ENCODE results near the gene LMAN1L. TPM values are rescaled to one million over a fixed set of nuclear protein-coding genes. Genes with fewer than 3 reads are reported as not detected.

Gene LMAN1L
- total and polyA plus RNA-seq, 4 donors, result 0.08 TPM; not detected in 3

DNA sequence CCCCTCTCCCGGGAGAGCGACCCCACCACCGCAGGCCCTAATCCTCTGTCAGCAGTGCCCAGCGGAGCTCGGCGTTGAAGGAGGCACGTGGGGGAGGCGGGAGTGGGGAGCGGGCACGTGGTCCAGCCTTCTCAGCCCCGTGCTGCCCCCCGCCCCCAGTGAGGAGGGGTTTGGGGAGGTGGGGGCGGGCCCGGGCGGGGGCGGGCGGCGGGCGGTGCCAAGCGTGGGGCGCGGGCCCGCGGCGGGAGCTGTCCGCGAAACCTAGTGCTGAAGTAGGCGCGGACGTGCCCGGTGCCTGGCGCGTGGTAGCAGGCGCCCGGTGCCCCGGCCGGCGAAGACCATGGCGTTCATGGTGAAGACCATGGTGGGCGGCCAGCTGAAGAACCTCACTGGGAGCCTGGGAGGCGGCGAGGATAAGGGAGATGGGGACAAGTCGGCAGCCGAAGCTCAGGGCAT, 13.8 kb downstream of the LMAN1L start, which contains the start of gene CPLX3:
CPLX3 (plus strand) TSS at position 264 of the 456 bp plus-strand sequence; CDS start at position 341, 77 bp downstream.
- Histone ChIP-seq H3K27ac (ENCODE audit: low read depth in 1 of 2, low read length in 2 of 2) (no peak within 1 kb of the TSS), H3K9me3 (ENCODE audit: control insufficient read depth in 4 of 4, low read length in 3 of 4) (no peaks in the 10 kb centered on the region), H3K4me3 (ENCODE audit: low read depth in 1 of 3, low read length in 3 of 3) (no peak within 1 kb of the TSS), H3K9ac (ENCODE audit: low read depth in 1 of 2, low read length in 2 of 2) (no peak within 1 kb of the TSS), H3K27me3 (ENCODE audit: control insufficient read depth in 4 of 4, insufficient read depth in 4 of 4, low read length in 3 of 4) (peaks cover 0 to 3% (median 1%) of the 10 kb centered on the region in 4 donors), H3K4me1 (ENCODE audit: control insufficient read depth in 4 of 4, insufficient read depth in 4 of 4, low read length in 3 of 4) (peaks cover 0 to 1% (median 0%) of the 10 kb centered on the region in 4 donors), H3K36me3 (ENCODE audit: control insufficient read depth in 4 of 4, insufficient read depth in 3 of 4, low read depth in 1 of 4, low read length in 3 of 4) (no peaks in the 10 kb centered on the region)
- 9% methylated on average over 44 of the region's 44 CpGs for WGBS
- TF ChIP-seq, protein P1, sequence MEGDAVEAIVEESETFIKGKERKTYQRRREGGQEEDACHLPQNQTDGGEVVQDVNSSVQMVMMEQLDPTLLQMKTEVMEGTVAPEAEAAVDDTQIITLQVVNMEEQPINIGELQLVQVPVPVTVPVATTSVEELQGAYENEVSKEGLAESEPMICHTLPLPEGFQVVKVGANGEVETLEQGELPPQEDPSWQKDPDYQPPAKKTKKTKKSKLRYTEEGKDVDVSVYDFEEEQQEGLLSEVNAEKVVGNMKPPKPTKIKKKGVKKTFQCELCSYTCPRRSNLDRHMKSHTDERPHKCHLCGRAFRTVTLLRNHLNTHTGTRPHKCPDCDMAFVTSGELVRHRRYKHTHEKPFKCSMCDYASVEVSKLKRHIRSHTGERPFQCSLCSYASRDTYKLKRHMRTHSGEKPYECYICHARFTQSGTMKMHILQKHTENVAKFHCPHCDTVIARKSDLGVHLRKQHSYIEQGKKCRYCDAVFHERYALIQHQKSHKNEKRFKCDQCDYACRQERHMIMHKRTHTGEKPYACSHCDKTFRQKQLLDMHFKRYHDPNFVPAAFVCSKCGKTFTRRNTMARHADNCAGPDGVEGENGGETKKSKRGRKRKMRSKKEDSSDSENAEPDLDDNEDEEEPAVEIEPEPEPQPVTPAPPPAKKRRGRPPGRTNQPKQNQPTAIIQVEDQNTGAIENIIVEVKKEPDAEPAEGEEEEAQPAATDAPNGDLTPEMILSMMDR (IDR thresholded peaks at IDR 0.05; ENCODE audit: low read depth, low read length, missing input control), result no peak
- TF ChIP-seq, protein P2, sequence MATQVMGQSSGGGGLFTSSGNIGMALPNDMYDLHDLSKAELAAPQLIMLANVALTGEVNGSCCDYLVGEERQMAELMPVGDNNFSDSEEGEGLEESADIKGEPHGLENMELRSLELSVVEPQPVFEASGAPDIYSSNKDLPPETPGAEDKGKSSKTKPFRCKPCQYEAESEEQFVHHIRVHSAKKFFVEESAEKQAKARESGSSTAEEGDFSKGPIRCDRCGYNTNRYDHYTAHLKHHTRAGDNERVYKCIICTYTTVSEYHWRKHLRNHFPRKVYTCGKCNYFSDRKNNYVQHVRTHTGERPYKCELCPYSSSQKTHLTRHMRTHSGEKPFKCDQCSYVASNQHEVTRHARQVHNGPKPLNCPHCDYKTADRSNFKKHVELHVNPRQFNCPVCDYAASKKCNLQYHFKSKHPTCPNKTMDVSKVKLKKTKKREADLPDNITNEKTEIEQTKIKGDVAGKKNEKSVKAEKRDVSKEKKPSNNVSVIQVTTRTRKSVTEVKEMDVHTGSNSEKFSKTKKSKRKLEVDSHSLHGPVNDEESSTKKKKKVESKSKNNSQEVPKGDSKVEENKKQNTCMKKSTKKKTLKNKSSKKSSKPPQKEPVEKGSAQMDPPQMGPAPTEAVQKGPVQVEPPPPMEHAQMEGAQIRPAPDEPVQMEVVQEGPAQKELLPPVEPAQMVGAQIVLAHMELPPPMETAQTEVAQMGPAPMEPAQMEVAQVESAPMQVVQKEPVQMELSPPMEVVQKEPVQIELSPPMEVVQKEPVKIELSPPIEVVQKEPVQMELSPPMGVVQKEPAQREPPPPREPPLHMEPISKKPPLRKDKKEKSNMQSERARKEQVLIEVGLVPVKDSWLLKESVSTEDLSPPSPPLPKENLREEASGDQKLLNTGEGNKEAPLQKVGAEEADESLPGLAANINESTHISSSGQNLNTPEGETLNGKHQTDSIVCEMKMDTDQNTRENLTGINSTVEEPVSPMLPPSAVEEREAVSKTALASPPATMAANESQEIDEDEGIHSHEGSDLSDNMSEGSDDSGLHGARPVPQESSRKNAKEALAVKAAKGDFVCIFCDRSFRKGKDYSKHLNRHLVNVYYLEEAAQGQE (IDR thresholded peaks at IDR 0.05), result peak; percentile 97
- DNase-seq (ENCODE audit: low spot score), result peak; percentile 67

DNA sequence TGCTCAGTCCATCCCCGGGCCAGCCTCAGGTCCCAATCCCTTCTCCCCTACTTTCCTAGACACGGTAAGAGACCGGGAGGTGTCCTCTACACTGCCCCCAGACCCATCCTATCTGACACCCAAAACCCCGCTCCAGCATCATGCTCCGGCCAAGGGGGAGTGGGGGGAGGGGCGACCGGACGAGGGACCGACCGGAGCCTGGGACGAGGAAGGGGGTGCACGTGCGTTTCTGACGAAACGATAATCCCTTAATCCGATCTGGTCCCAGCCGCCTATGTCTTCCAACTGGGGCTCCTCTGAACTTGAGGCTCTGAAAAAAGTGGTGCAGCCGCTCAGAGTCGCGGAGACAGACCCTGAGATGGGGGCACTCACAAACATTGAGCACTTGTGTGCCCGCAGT, 14.3 kb downstream of the LMAN1L start:
- Histone ChIP-seq H3K27ac (ENCODE audit: low read depth in 1 of 2, low read length in 2 of 2) (no peak overlapping the region), H3K9ac (ENCODE audit: low read depth in 1 of 2, low read length in 2 of 2) (no peak overlapping the region), H3K36me3 (ENCODE audit: control insufficient read depth in 4 of 4, insufficient read depth in 3 of 4, low read depth in 1 of 4, low read length in 3 of 4) (no peaks in the 10 kb centered on the region), H3K27me3 (ENCODE audit: control insufficient read depth in 4 of 4, insufficient read depth in 4 of 4, low read length in 3 of 4) (peaks cover 0 to 3% (median 1%) of the 10 kb centered on the region in 4 donors), H3K4me3 (ENCODE audit: low read depth in 1 of 3, low read length in 3 of 3) (no peak overlapping the region), H3K9me3 (ENCODE audit: control insufficient read depth in 4 of 4, low read length in 3 of 4) (no peaks in the 10 kb centered on the region), H3K4me1 (ENCODE audit: control insufficient read depth in 4 of 4, insufficient read depth in 4 of 4, low read length in 3 of 4) (peaks cover 0 to 1% (median 0%) of the 10 kb centered on the region in 4 donors)
- no peak for DNase-seq (ENCODE audit: low spot score)
- 24% methylated on average over 21 of the region's 21 CpGs for WGBS
- TF ChIP-seq, protein P3, sequence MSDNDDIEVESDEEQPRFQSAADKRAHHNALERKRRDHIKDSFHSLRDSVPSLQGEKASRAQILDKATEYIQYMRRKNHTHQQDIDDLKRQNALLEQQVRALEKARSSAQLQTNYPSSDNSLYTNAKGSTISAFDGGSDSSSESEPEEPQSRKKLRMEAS (IDR thresholded peaks at IDR 0.05), result no peak
- TF ChIP-seq JUND (IDR thresholded peaks at IDR 0.05) (no peak), TAF1 (conservative IDR thresholded peaks at IDR 0.05) (no peak), EGR1 (IDR thresholded peaks at IDR 0.05; ENCODE audit: low read depth in 2 of 2) (no peak), GABPA (IDR thresholded peaks at IDR 0.05 in 1 of 2, conservative IDR thresholded peaks at IDR 0.05 in 1 of 2) (no peak), RXRA (IDR thresholded peaks at IDR 0.05) (no peak), HNF4G (IDR thresholded peaks at IDR 0.05) (no peak), YY1 (IDR thresholded peaks at IDR 0.05) (no peak), FOXA1 (IDR thresholded peaks at IDR 0.05) (no peak)
- TF ChIP-seq, protein P4, sequence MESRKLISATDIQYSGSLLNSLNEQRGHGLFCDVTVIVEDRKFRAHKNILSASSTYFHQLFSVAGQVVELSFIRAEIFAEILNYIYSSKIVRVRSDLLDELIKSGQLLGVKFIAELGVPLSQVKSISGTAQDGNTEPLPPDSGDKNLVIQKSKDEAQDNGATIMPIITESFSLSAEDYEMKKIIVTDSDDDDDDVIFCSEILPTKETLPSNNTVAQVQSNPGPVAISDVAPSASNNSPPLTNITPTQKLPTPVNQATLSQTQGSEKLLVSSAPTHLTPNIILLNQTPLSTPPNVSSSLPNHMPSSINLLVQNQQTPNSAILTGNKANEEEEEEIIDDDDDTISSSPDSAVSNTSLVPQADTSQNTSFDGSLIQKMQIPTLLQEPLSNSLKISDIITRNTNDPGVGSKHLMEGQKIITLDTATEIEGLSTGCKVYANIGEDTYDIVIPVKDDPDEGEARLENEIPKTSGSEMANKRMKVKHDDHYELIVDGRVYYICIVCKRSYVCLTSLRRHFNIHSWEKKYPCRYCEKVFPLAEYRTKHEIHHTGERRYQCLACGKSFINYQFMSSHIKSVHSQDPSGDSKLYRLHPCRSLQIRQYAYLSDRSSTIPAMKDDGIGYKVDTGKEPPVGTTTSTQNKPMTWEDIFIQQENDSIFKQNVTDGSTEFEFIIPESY (IDR thresholded peaks at IDR 0.05), result no peak
- TF ChIP-seq, protein P2 (IDR thresholded peaks at IDR 0.05), result no peak
- TF ChIP-seq, protein P1 (IDR thresholded peaks at IDR 0.05; ENCODE audit: low read depth, low read length, missing input control), result no peak
- TF ChIP-seq, protein P5, sequence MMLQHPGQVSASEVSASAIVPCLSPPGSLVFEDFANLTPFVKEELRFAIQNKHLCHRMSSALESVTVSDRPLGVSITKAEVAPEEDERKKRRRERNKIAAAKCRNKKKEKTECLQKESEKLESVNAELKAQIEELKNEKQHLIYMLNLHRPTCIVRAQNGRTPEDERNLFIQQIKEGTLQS (IDR thresholded peaks at IDR 0.05), result no peak
